Panc1 (cell line): Measurements from ENCODE around the gene LCE3B.

Experiments
- CTCF ChIP-seq: fragments of 450-650 bp; IDR thresholded peaks from 2 replicates; pipeline ENCODE4 v1.5.1; 2017; ENCODE audit warnings: mild to moderate bottlenecking
- POLR2AphosphoS5 ChIP-seq: IDR thresholded peaks from 2 replicates; pipeline ENCODE4 v1.6.1; 2012; ENCODE audit warnings: mild to moderate bottlenecking, low read depth, low read length, moderate library complexity
- TF ChIP-seq, protein P1 (sequence below), 2 experiments: IDR thresholded peaks; 2 replicates each; pipeline ENCODE4 v1.6.1; 2011 to 2012; ENCODE audit warnings: low read depth in 2 of 2, control low read depth in 1 of 2, low read length in 1 of 2, mild to moderate bottlenecking in 1 of 2, moderate library complexity in 1 of 2; ENCODE audit not compliant: insufficient read depth in 1 of 2

- no peak for TF ChIP-seq POLR2AphosphoS5
- no peak for TF ChIP-seq CTCF
- TF ChIP-seq, protein P1, sequence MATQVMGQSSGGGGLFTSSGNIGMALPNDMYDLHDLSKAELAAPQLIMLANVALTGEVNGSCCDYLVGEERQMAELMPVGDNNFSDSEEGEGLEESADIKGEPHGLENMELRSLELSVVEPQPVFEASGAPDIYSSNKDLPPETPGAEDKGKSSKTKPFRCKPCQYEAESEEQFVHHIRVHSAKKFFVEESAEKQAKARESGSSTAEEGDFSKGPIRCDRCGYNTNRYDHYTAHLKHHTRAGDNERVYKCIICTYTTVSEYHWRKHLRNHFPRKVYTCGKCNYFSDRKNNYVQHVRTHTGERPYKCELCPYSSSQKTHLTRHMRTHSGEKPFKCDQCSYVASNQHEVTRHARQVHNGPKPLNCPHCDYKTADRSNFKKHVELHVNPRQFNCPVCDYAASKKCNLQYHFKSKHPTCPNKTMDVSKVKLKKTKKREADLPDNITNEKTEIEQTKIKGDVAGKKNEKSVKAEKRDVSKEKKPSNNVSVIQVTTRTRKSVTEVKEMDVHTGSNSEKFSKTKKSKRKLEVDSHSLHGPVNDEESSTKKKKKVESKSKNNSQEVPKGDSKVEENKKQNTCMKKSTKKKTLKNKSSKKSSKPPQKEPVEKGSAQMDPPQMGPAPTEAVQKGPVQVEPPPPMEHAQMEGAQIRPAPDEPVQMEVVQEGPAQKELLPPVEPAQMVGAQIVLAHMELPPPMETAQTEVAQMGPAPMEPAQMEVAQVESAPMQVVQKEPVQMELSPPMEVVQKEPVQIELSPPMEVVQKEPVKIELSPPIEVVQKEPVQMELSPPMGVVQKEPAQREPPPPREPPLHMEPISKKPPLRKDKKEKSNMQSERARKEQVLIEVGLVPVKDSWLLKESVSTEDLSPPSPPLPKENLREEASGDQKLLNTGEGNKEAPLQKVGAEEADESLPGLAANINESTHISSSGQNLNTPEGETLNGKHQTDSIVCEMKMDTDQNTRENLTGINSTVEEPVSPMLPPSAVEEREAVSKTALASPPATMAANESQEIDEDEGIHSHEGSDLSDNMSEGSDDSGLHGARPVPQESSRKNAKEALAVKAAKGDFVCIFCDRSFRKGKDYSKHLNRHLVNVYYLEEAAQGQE (IDR thresholded peaks at IDR 0.05; ENCODE audit: insufficient read depth in 1 of 2, low read depth in 2 of 2, low read length in 1 of 2): no peak
Measured at GRCh38 chr1:152565535-152566215, 47.9 kb upstream of the LCE3B start.
